NCI-H1417 treated with DMSO at 0.1 percent for 48 hours (cell line): Measurements from ENCODE around the gene UNC5C.

Experiments used
- DNase-seq: peaks from one replicate; lab custom pipeline; 2025; lab: John Stamatoyannopoulos, UW

Gene UNC5C

DNA sequence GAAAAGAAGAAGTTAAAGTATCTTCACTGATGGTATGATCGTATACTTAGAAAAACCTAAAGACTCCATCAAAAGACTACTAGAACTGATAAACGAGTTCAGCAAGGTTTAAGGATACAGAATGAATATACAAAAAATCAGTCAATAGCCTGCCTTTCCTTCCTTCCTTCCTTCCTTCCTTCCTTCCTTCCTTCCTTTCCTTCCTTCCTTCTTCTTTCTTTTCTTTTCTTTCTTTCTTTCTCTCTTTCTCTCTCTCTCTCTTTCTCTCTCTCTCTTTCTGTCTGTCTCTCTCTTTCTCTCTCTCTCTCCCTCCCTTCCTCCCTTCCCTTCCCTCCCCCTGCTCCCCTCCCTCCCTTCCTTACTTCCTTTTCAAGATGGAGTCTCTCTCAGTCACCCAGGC, 428.3 kb downstream of the UNC5C start:
- DNase-seq, result no peak

GRCh38 chr4:95118497-95118896, 430.3 kb downstream of the UNC5C start:
- no peak for DNase-seq

- DNase-seq, result no peak
Measured at GRCh38 chr4:95114521-95114920, 434.3 kb downstream of the UNC5C start.
